Measurements from ENCODE around the gene ATAD2B. TPM values are rescaled to one million over a fixed set of nuclear protein-coding genes. Genes with fewer than 3 reads are reported as not detected.

Gene ATAD2B
- total and polyA plus RNA-seq, 2 of the 8 experiments (the other 6 are each of a cell fraction or from before 2014, with no cell fraction given) = 3.4 to 16.1 TPM

- TF ChIP-seq EZH2 (IDR thresholded peaks at IDR 0.05; ENCODE audit: low read depth, low read length, severe bottlenecking) = no peak
- TF ChIP-seq EGR1 (IDR thresholded peaks at IDR 0.05; ENCODE audit: borderline replicate concordance, low read depth, low read length) = no peak
- TF ChIP-seq YY1 (IDR thresholded peaks at IDR 0.05; ENCODE audit: low read depth, low read length) = no peak
- no peak for TF ChIP-seq KDM4A (IDR thresholded peaks at IDR 0.05; ENCODE audit: low read depth, low read length, severe bottlenecking)
- TF ChIP-seq TBP (IDR thresholded peaks at IDR 0.05; ENCODE audit: low read depth, low read length) = no peak
- TF ChIP-seq TAF7 (optimal IDR thresholded peaks at IDR 0.05; ENCODE audit: borderline replicate concordance, low read depth, low read length) = no peak
Measured at GRCh38 chr2:23734416-23734815, 192.5 kb downstream of the ATAD2B start (continued).

Measured in H1 (cell line).